DMS53 (cell line): ENCODE results near the gene RSPH9.
A peak's percentile ranks its signal among the peaks of the same experiment; 100 is the strongest.
"Not testable (repeated sequence)": the region's sequence is repeated elsewhere in the genome, so short reads cannot be mapped to it uniquely, and the experiment has no call there.

Experiments
- DNase-seq: peaks from one replicate; lab custom pipeline; 2025; lab: John Stamatoyannopoulos, UW

RSPH9 gene

DNA sequence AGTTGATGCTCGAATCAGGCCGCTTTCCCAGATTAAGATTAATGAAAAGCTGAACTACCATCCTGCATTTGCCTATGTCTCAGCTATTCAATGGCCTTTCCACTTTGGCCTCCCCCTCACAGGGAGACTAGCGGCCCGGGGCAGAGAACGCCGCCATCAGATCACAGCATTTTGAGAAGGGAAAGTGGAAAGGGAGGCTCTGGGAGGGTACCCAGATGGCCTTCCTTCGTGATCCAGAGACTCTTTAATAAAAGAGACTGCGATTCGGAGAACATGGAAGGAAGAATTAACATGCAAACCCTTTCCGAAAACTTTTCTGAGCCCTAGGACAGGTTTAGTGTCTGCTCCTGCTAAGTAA lies 42.2 kb downstream of the RSPH9 start:
- no peak for DNase-seq

DNA sequence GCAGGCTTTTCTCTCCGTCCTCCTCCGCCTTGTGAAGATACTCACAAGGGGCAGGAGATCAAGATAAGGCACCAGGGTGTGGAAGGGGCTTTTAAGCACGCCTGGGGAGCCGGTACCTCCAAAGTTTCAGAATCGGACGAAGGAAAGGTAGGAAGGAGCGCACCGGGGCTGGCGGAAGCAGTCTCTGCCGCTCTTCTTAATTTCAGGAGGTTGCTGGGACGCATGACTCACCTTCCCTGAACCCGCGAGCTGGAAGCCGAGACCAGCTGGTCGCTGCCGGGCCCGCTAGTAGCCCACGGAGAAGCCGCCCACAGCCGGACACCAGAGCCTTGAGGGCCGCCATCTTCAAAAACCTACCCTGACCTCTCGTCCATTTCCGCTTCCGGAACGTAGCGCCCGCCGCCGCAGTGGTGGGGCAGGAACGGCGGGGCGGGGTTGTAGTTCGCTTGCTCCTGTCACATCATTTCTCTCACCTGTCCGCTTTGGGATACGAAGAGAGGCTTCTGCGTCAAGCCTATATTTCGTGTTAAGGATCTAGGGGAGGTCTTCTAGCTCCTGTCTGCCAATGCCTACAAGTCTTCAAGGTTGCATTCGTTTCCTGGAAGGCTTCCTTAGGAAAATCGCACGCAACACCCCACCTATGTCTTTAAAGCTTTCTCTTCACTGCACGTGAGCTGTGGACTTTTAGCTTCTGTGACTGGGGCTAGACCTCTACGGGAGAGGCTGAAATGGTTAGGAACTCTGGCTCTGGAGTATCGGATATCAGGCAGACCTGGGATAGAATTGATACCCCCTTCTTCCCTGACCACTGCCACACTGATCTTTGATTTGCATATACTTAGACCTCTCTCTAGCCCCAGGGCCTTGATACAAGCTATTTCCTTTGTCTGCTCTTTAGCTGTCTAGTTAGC lies 42.9 kb downstream of the RSPH9 start, which contains the start of gene MRPS18A:
TSS of gene MRPS18A (minus strand) at position 355 of the 911 bp plus-strand sequence. CDS start at position 343, 12 bp downstream.
- peak; percentile 94 for DNase-seq

DNA sequence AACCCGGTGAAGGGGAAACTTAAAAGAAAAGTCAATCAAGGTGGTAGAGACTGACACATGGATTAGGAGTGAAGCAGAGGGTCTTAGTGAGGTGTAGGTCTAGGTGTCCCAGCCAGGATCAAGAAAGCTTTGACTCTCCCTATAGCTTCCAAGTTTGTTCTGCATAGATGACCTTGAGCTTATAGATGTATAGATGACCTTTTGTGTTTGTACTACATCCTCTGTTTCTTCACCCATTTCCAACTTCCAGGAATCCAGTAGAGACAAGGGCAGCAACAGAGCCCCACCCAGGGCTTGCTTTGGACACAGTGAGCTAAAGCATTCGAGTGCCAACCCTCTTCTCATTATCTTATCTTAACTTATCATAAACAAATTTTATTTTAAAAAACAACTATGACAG lies 44.6 kb downstream of the RSPH9 start:
- DNase-seq = no peak

DNA sequence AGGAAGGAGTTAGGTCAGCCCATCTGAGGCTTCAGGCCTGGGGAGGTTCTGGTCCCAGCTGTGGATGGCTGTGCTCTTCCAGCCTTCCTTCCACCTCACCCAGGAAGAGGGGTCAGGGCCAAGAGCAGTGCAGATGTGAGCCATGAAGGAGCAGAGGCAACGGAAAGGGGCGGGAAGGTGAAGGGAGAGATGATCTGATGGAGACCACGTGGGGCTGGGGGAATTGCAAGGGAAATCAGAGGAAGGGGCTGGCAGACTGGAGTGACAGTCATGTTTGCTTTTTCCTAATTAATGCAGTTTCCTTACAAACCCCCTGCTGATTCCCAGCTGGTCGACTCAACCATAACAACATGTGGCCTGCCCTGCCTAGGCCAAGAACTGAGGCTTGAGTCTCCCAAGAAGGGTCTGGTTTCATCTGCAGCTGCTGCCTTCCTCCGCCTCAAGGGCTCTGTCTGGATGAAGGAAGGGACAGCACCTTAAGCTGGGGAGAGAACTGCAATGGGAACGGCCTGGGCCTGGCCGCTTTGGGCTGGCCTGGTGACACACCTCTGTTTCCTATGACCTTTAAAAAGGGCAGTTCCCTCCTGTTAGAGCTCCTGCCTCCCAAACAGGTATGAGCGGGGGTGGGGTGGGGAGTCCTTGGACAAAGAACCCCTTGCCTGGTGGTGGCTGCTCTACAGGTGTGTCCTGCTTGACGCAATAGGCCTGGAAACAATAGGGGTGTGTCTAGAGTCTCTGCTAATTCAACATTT lies 50.6 kb downstream of the RSPH9 start:
- peak; percentile 90 for DNase-seq

DNA sequence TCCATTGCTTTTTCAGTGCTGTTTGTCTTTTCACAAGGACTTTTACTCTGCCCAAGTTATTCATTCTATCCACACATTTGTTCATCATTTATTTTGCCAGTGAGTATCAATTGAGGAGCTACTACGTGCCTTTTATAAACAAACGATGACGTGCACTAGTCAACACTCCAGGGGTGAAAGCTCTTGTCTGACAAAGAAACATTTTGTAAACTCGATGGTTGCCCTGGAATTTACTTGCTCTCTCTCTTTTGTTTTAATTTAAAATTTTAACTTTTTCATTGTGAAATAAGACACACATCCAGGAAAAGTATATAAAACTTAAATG lies 51.1 kb downstream of the RSPH9 start:
- DNase-seq = no peak

DNA sequence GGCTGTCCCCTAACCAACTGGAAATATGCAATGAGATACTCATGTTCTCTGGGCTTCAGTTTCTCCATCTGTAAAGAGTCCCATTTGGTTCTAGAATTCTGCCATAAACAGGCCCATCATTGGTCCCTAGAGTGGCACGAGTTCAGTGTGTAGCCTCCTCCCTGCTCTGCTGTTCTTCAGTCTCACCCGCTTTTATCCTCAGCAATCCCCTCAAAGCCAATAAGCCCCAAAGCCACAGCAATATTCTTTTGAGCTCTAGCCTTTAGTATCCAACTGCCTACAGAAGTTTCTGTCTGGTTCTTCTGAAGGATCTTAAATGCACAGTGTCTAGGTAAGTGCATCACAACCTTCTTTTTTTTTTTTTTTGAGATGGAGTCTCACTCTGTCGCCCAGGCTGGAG lies 52.6 kb downstream of the RSPH9 start:
- no peak for DNase-seq

DNA sequence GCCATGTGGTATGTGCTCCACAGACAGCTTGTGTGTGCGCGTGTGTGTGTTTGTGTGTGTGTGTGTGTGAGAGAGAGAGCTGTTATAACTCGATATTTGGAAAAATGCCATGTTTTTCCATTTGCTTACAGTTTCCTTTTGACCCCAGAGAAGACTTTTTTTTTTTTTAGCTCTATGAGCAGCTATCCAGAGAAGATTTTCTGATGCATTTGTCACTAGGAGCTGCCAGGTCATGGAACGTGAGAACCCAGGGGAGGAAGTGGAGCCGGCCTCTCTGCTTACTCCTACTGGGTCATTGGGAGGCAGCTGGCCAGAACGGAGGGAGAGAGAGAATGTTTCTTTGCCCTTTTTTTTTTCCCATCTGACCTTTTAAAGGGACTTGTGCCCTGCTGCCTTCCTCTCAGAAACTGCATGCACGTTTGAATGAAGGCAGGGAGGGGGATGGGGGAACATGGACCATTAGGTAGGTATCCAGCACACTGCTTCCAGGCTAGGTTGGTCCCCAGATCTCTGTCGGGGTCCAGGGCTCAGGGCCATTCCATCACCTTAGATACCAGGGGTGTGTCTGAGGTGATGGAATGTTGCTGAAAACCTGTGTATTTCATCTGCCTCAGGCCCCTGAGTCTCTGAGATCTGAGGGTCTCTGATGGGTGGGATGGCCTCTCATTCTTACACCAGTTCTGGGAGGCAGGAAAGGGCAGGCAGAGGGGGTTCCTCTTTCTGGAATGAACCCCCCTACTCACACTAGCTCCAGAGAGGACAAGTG lies 53.9 kb downstream of the RSPH9 start:
- peak; percentile 90 for DNase-seq

DNA sequence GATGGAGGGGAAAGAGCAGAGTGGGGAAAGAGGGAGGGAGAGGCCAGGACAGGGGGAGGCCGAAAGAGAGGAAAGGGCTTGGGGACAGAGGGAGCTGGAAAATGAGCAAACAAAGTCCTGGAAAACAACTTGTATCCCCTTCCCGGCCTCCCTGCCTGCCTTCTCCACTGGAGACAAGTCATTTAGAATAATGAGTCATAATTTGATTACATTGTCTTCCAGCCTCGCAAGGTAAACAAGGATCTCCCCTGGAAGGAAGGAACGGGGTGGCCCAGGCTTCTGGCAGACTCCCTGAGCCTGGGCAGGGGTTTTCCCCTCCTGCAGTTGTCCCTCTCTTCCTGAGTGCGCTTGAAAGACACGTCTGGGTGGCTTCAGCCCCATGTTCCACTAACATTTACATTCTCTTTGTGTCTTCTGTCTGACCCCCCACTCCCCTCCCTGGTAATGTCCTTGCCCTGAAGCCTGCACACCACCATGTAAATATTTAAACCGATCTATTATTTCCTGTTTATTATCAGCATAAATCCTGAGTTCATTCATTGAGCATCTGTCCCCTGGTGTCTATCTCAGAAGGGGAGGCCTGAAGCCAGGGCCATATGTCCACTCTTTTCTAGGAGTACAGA lies 54.8 kb downstream of the RSPH9 start:
- peak; percentile 88 for DNase-seq

DNA sequence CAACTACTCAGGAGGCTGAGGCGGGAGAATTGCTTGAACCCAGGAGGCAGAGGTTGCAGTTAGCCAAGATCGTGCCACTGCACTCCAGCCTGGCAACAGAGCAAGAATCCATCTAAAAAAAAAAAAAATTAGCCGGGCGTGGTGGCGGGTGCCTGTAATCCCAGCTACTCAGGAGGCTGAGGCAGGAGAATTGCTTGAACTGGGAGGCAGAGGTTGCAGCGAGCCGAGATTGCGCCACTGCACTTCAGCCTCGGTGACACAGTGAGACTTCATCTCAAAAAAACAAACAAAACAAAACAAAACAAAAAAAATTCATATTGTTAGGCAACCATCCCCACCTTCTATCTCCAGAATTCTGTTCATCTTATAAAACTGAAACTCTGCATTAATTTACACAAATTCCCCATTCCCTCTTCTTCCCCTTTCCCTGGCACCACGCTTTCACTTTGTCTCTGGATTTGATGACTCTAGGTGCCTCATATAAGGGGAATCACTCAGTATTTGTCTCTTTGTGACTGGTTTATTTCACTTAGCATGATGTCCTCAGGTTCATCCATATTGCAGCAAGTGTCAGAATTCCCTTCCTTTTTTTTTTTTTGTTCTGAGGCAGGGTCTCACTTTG lies 56.2 kb downstream of the RSPH9 start:
- DNase-seq = not testable (repeated sequence)

DNA sequence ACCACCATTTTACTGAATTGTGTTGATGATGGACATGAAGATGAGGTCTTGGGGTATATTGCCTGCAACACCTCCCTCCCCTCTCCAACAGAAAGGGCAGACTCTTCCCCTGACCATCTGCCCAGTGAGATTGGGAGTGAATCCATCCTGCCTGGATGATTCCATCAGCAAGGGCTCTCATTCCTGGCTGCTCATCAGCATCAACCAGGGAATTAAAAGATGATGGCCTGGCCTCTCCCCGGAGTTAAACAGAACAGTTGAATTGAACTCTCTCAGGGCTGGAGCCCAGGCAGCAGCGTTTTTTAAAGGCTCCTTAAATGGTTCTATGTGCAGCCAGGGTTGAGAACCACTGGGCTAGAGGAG lies 57.3 kb downstream of the RSPH9 start:
- no peak for DNase-seq

DNA sequence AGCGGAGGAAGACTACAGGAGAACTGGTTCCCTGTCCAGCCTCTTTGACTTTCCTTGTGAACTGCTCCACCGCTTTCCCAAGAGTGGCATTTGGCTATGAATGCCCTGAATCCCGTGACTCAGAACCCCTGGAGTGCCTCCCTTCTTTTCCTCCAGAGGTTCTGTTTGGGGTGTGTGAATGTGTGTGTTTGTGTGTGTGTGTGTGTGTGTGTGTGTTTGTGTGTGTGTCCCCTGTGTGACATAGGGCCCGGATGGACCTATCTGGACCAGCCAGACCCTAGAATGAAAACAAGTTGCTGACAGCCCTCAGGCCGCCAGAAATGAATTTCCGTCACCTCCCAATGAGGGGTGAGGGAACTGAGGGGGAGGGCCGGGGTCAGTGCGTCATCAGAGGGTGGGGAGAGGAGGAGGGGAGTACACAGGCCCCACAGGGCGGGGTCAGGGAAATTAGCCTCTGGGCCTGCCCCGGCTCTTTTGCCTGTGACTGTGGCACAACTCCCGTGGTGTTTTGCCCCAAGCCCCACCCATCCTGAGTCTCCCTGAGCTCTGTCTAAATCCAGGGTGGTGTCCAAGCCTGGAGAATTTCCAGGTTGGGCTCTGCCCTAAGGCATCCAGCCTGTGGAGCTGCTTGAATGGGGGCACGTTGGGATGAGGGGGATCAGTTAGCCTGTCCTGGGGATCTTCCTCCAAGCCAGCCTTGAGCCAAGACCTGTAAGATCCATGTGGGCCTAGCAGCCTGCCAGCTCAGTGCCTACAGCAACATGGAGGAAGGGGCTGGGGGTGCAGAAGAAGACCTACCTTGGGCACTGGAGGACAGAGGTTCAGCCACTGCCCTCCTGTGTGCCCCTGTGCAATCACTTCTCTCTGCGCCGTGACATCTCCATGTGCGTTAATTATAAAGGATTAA lies 58.0 kb downstream of the RSPH9 start:
- DNase-seq = peak; percentile 98

DNA sequence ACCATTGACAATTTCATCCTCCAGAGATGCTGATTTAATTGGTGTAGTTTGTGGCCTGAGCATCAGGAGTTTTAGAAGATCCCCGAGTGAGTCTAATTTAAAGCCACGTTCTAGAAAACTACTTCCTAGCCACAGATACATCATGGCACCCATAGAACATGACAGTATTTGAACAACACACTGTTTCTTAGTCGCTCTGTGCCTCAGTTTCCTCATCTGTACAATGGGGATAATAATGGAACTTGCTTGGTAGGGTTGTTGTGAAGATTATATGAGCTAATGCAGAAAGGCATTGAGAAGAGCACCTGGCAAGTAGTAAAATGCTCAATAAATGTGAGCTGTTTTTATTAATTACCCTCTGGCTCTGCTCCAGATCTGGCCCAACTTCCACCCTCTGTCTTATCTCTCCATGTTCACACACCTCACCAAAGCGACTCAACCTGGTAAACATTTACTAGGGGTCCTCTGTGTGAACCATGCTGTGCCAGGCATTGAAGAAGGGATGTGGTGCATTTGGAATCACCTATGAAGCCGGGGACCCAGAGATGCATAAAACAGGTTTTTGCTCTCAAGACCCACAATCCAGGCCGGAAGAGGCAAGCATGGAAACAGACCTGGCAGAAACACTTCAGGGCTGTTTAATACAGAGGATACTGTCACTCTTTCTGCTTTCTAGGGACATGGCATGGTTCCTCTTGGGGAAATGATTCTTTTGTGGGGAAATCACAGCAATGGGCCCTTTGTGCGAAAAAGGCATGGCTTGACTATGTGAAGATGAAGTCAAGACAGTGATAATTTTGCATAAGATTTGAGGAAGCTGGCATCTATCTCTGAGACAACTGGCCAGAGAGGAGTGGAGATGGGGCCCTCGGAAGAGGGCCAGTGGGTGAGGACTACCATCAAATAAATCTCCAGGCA lies 58.9 kb downstream of the RSPH9 start:
- DNase-seq = peak; percentile 45

DNA sequence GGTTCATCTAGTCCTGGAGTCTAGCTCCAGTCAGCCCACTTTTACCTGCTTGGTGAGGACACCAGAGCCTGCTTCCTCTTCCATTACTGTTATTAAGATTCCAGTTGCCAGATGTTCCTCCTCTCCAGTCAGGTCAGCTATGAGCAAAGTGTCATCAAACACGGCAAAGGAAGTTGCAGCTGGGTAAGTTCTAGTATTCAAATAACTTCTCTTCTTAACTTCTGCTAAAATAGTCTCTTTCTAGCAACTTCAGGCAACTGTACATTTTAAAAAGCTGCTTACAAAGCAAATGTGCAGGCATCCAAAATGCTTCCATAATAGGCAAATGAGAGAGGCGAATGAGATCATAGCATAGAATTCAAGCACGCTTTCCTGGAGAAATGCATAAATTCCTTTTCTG lies 61.2 kb downstream of the RSPH9 start:
- peak; percentile 72 for DNase-seq

DNA sequence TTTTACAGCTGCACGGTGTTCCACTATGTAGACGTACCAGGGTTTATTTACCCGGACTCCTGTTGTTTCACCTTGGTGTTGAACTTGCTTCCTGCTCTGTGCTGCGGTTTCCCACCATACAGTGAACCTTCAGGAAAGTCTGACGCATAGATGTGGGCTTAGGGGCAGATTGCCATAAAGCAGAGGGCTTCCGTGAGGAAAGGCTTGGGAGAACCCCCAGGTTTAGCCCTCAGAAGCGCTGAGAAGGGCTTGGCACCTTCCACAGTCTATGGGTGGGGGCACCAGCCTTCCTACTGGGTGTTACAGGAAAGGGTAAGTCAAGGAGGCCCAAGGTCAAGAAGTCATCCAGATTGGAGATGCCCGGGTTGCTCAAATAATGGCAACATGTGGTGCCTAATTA lies 62.0 kb downstream of the RSPH9 start:
- DNase-seq = no peak

DNA sequence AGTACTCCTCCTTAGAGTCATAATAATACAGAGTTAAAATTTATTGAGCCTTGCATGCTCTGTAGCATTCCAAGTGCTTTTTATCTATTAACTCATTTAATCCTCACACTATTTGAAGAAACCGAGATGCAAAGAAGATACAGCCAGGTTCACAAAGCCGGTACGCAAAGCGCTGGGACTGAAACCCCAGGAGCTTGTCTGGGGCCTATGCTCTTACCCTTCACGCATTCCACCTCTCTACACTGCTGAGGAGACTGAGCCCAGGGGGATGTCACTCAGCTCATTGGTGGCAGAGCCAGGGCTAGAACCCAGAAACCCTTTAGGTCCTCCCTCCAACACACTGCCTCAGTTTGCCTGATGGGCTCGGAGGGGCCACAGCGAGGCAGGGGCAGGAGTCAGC lies 62.4 kb downstream of the RSPH9 start:
- no peak for DNase-seq

DNA sequence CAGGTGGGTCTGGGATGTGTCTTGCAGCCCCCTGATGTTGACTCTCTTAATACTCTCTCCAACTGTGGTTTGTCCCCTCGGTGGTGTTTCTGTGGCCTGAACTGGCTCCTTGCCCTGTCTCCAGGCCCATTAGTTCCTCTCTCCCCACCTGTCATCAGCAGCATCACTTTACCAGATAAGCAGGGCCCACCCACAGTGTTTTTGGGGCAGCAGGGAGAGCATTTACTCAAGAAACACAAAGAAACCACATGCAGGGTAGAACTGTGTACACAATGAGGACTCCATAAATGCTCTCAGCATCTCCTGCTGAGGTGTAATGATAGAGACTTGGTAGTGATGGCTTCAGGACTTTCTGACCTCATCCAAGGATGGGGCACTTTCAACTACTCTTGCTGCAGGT lies 62.9 kb downstream of the RSPH9 start:
- DNase-seq = no peak

DNA sequence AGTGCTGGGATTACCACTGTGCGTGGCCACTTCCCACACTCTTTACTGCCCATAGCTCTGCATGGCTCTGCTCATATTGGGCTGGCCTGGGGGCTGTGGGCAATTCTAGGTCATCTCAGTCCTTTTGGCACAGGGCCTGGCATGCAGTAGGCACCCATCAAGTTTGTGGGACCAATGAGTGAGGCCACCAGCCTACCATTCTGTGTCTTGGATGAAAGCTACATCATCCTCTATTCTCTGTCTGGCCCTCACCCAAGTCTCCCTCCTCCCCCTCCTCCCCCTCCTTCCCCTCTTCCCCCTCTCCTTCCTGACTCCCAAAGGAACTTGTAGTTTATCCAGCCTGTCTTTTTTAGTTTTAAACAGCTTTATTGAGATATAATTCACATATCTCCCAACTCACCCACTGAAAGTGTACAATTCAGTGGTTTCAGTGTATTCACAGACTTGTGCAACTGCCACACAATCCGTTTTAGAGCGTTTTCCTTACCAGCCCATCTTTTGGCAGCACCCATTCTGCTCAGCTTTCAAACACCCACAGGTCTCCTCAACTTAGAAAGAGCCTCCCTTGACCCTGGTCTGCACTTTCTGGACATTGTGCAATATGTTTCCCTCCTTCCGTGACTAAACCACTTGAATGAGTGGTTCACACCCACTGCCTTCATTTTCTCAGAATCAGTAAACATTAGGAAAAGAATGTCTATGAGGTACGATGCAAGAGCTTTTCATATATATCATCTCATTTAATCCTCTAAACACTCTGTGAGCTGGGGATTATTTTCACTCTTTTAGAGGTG lies 64.2 kb downstream of the RSPH9 start:
- DNase-seq = peak; percentile 46

DNA sequence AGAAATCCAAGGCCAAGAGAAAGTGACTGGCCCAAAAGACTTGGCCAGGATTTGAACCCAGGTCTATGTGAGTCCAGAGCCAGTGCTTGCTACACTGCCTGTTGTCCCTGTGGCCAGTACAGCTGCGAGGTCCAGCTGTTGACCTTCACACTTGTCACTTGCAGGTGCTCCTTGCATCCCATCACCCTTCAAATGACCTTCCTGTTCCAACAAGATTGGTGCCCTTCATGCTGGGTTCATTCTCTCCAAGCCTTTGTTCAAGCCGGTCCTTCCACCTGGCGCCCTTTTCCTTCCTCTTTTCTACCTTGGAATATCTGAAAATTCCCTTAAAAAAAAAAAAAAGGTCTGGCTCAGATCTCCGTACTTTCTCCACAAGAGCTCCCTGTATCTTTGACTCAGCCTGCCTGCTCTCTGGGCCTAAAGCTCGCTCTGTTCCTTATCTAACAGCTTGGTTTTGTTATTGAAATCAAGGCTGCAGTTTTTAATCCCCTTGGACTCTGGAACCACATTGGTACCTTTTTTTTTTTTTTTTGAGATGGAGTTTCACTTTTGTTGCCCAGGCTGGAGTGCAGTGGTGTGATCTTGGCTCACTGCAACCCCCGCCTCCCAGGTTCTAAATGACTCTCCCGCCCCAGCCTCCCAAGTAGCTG lies 64.9 kb downstream of the RSPH9 start:
- DNase-seq = no peak
